B cell (primary cell): Measurements from ENCODE around the gene ALOX12. TPM values are rescaled to one million over a fixed set of nuclear protein-coding genes. Genes with fewer than 3 reads are reported as not detected.

Experiments
- ATAC-seq: fragments of 200-7000 bp; cut with Tn5 transposase; one replicate; pipeline ENCODE4 v1.10.0; 2021; ENCODE audit warnings: low read depth, mild to moderate bottlenecking, moderate number of reproducible peaks, moderate library complexity
- CTCF ChIA-PET: fragments of 350-600 bp; sonication (Branson Sonifier 250); formaldehyde crosslinking; loops from one replicate; lab custom pipeline; 2021; ENCODE audit warnings: antibody characterized with exemption, inconsistent platforms; lab: Charles Lee
- POLR2A ChIA-PET: fragments of 350-600 bp; sonication (Branson Sonifier 250); formaldehyde crosslinking; loops from one replicate; lab custom pipeline; 2021; ENCODE audit warnings: antibody characterized with exemption; lab: Charles Lee
- DNase-seq: peaks from one replicate; pipeline ENCODE4 v3.0.0; 2013
- H2AFZ ChIP-seq: 2 replicates; pipeline ENCODE4 v1.6.1; 2012; ENCODE audit warnings: mild to moderate bottlenecking, low read depth, low read length; ENCODE audit not compliant: insufficient read depth, poor library complexity, severe bottlenecking
- H3K27ac ChIP-seq, 2 donors: 1 replicate in 1 of 2; 2 replicates in 1 of 2; pipeline ENCODE4 v1.5.1; 2012 to 2013; ENCODE audit warnings: low read length in 2 of 2, mild to moderate bottlenecking in 2 of 2, moderate library complexity in 1 of 2
- H3K27me3 ChIP-seq, 4 experiments: fragments of 200-600 bp in 1 of 4; sonication (generic) in 1 of 4; replicated peaks in 1 of 4; 1 replicate in 2 of 4; 2 replicates in 2 of 4; pipeline versions ENCODE4 v1.6.1 to v1.7.0; 2013 to 2016; ENCODE audit warnings: low read length in 3 of 4, mild to moderate bottlenecking in 2 of 4, mixed read lengths in 1 of 4, moderate library complexity in 1 of 4; ENCODE audit not compliant: insufficient read depth in 4 of 4, control insufficient read depth in 3 of 4; ENCODE audit errors: control extremely low read depth in 1 of 4
- H3K36me3 ChIP-seq, 2 experiments: replicated peaks in 1 of 2; 1 replicate in 1 of 2; 2 replicates in 1 of 2; pipeline versions ENCODE4 v1.6.1 to v1.7.1; 2013; ENCODE audit warnings: low read length in 1 of 2; ENCODE audit not compliant: insufficient read depth in 2 of 2, control insufficient read depth in 1 of 2; ENCODE audit errors: control extremely low read depth in 1 of 2, extremely low read depth in 1 of 2
- H3K4me1 ChIP-seq, 2 donors: fragments of 200-600 bp in 1 of 2; sonication (generic) in 1 of 2; 1 replicate in 1 of 2; 2 replicates in 1 of 2; pipeline versions ENCODE4 v1.5.1 to v1.6.1; 2013 to 2017; ENCODE audit warnings: low read length in 2 of 2; ENCODE audit not compliant: control insufficient read depth in 2 of 2, insufficient read depth in 2 of 2
- H3K4me2 ChIP-seq: replicated peaks from 2 replicates; pipeline ENCODE3; 2012; ENCODE audit warnings: mild to moderate bottlenecking, low read depth, low read length; ENCODE audit not compliant: poor library complexity, severe bottlenecking
- H3K4me3 ChIP-seq, 5 experiments: fragments of 200-600 bp in 1 of 5; sonication (generic) in 1 of 5; 1 replicate in 3 of 5; 2 replicates in 2 of 5; pipeline versions ENCODE4 v1.5.1 to v1.7.0; 2011 to 2016; ENCODE audit warnings: low read length in 4 of 5, mild to moderate bottlenecking in 4 of 5, low read depth in 2 of 5, control low read depth in 1 of 5, moderate library complexity in 1 of 5; ENCODE audit not compliant: insufficient read depth in 1 of 5; ENCODE audit errors: control extremely low read depth in 1 of 5, extremely low read depth in 1 of 5
- H3K79me2 ChIP-seq: fragments of 200-600 bp; sonication (generic); one replicate; pipeline ENCODE4 v1.6.0; 2016; ENCODE audit warnings: low read length; ENCODE audit not compliant: control insufficient read depth, insufficient read depth
- H3K9ac ChIP-seq: fragments of 200-600 bp; sonication (generic); 2 replicates; pipeline ENCODE4 v1.6.1; 2017; ENCODE audit warnings: mild to moderate bottlenecking, low read length, moderate library complexity
- H3K9me3 ChIP-seq, 3 donors: one replicate each; pipeline versions ENCODE4 v1.6.1 to v1.7.1; 2013; ENCODE audit warnings: low read length in 2 of 3; ENCODE audit not compliant: control insufficient read depth in 2 of 3, insufficient read depth in 1 of 3; ENCODE audit errors: control extremely low read depth in 1 of 3
- H4K20me1 ChIP-seq: 2 replicates; pipeline ENCODE4 v1.6.0; 2012; ENCODE audit warnings: mild to moderate bottlenecking, low read length; ENCODE audit not compliant: insufficient read depth, control insufficient read depth, poor library complexity, severe bottlenecking
- H3K27ac Mint-ChIP-seq: one replicate; pipeline ENCODE4 v1.8.0; 2021; ENCODE audit warnings: mixed read lengths
- H3K27me3 Mint-ChIP-seq: one replicate; pipeline ENCODE4 v1.8.0; 2021; ENCODE audit warnings: mixed read lengths
- H3K4me1 Mint-ChIP-seq: one replicate; pipeline ENCODE4 v1.8.0; 2021; ENCODE audit warnings: mixed read lengths
- H3K4me3 Mint-ChIP-seq: one replicate; pipeline ENCODE4 v1.8.0; 2021; ENCODE audit warnings: mixed read lengths
- H3K9me3 Mint-ChIP-seq: one replicate; pipeline ENCODE4 v1.8.0; 2022; ENCODE audit warnings: mixed read lengths; ENCODE audit not compliant: insufficient read depth
- CTCF ChIP-seq: fragments of 200-600 bp; IDR thresholded peaks from one replicate; pipeline ENCODE4 v1.8.0; 2022; ENCODE audit warnings: antibody characterized with exemption, mild to moderate bottlenecking
- EZH2 ChIP-seq: IDR thresholded peaks from 2 replicates; pipeline ENCODE4 v1.6.1; 2012; ENCODE audit warnings: borderline replicate concordance, low read depth, mild to moderate bottlenecking, moderate library complexity, low read length; ENCODE audit not compliant: insufficient read depth, poor library complexity, severe bottlenecking
- WGBS: methylation state at CpG from one replicate; pipeline ENCODE4 v1.1.5; 2013; ENCODE audit warnings: missing lambda C conversion rate; ENCODE audit not compliant: insufficient coverage; 5-methylcytosine and 5-hydroxymethylcytosine counted together
- intact Hi-C: fragments of 100-400 bp; cut with micrococcal nuclease; formaldehyde crosslinking; loops from one replicate; pipeline ENCODE4 v1.10.0; 2022
- polyA plus RNA-seq: library from polyadenylated mRNA; depleted of rRNA; stranded (reverse); fragments of >200 nt; gene quantifications from 2 replicates; pipeline ENCODE4 v1.2.3, GENCODE V29; 2012
- total RNA-seq, 2 donors: library from RNA; stranded (reverse); fragments of 120-200 nt in 1 of 2; gene quantifications; 1 replicate in 1 of 2; 2 replicates in 1 of 2; pipeline versions ENCODE4 v1.2.3 to v1.2.4, GENCODE V29; 2013 to 2022

Gene ALOX12
- total and polyA plus RNA-seq, 2 donors (not counting 1 experiment from before 2014, with no cell fraction given): 0.07 TPM; not detected in 1

DNA sequence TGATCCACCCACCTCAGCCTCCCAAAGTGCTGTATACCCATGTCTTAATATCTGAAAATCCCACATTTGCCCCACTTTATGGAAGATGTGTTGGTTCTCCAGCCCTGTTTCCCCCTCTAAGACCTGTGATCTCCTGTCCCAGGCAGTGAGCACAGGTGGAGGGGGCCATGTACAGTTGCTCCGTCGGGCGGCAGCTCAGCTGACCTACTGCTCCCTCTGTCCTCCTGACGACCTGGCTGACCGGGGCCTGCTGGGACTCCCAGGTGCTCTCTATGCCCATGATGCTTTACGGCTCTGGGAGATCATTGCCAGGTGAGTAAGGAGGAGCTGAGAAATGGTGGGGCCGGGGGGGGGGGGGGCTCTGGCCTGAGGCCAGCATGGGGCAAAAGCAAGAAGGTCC lies 9.9 kb downstream of the ALOX12 start:
- H3K4me3 ChIP-seq: no peak overlapping the region
- no peak overlapping the region for H3K9ac ChIP-seq
- Mint-ChIP-seq H3K27ac (no peak overlapping the region), H3K27me3 (no peaks in the 10 kb centered on the region), H3K4me1 (peaks cover 35% of the 10 kb centered on the region), H3K9me3 (no peaks in the 10 kb centered on the region), H3K4me3 (no peak overlapping the region)
- 100% methylated on average over 3 of the region's 7 CpGs for WGBS
- POLR2A ChIA-PET: no interaction called here
- no peak for ATAC-seq
- H3K27ac ChIP-seq: no peak overlapping the region
- H3K4me2 ChIP-seq: no peak overlapping the region
- DNase-seq: no peak
- H3K36me3 ChIP-seq: peaks cover 3 to 50% of the 10 kb centered on the region in 2 experiments
- CTCF ChIA-PET: interaction anchor here (0.6 to 6.9 kb wide), 9 partner anchors 12 to 532 kb away, joined by 3 to 147 read pairs (median 6); no protein-coding TSS in a partner anchor
- H4K20me1 ChIP-seq: peaks cover 75% of the 10 kb centered on the region
- peaks cover 9 to 17% of the 10 kb centered on the region in 2 donors for H3K4me1 ChIP-seq
- intact Hi-C loops: loop anchor here (2.0 kb wide), 1 partner anchor 163 kb away; no protein-coding TSS in a partner anchor
- no peak overlapping the region for H2AFZ ChIP-seq
- no peaks in the 10 kb centered on the region for H3K9me3 ChIP-seq
- TF ChIP-seq EZH2 (no peak), CTCF (no peak)
- H3K27me3 ChIP-seq: no peaks in the 10 kb centered on the region
- peaks cover 63% of the 10 kb centered on the region for H3K79me2 ChIP-seq

DNA sequence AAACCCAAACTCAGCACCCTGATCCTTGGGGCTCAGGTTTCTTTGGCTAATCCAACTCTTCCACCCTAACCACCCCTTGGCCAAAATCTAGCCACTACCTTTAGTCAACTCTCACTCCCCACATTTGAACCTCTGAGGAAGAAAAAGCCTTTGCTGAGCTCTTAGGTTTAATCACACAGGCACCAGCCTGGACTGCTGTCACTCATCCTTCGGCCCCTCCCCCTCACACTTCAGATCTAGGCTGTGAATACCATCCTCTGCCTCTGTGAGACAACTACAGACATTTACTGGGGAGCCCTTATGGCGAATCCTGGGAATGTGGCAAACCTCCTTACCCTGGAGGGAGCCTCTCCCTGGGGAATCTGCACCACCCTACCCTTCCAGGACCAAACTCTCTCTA lies 11.3 kb downstream of the ALOX12 start:
- Mint-ChIP-seq H3K9me3 (no peaks in the 10 kb centered on the region), H3K4me1 (peaks cover 44% of the 10 kb centered on the region), H3K4me3 (no peak overlapping the region), H3K27me3 (no peaks in the 10 kb centered on the region), H3K27ac (peak overlapping the region; percentile 10)
- H2AFZ ChIP-seq: no peak overlapping the region
- WGBS: 83% methylated on average over 2 of the region's 2 CpGs
- no peak overlapping the region for H3K27ac ChIP-seq
- H3K36me3 ChIP-seq: peaks cover 3 to 37% of the 10 kb centered on the region in 2 experiments
- no peak overlapping the region for H3K4me2 ChIP-seq
- ChIA-PET POLR2A (no interaction called here), CTCF (interaction anchor here (1.3 to 6.9 kb wide), 3 partner anchors 14 to 98 kb away, joined by 3 to 147 read pairs (median 117); no protein-coding TSS in a partner anchor)
- H4K20me1 ChIP-seq: peaks cover 67% of the 10 kb centered on the region
- intact Hi-C loops: no loop called here
- H3K9me3 ChIP-seq: no peaks in the 10 kb centered on the region
- no peak overlapping the region for H3K9ac ChIP-seq
- ATAC-seq (no peak), DNase-seq (no peak)
- TF ChIP-seq CTCF (no peak), EZH2 (no peak)
- H3K79me2 ChIP-seq: peaks cover 68% of the 10 kb centered on the region
- H3K4me1 ChIP-seq: peaks cover 20 to 29% of the 10 kb centered on the region in 2 donors
- no peak overlapping the region for H3K4me3 ChIP-seq
- no peaks in the 10 kb centered on the region for H3K27me3 ChIP-seq
